Jurkat, Clone E6-1 (cell line): ENCODE data around the gene RITA1.

ENCODE experiments used
- DNase-seq: peaks from one replicate; pipeline ENCODE4 v3.0.0-alpha.2; 2011; ENCODE audit warnings: low read depth, low spot score
- H3K4me3 ChIP-seq: 2 replicates; pipeline ENCODE4 v1.5.1; 2011; ENCODE audit warnings: mild to moderate bottlenecking, low read length, control low read depth, moderate library complexity

RITA1 gene

GRCh38 chr12:113172185-113172584 lies 13.3 kb upstream of the RITA1 start:
- DNase-seq: no peak
- no peak overlapping the region for H3K4me3 ChIP-seq

- H3K4me3 ChIP-seq: no peak overlapping the region
- DNase-seq: no peak
Observed at GRCh38 chr12:113173081-113173698, 12.3 kb upstream of the RITA1 start.

- H3K4me3 ChIP-seq: no peak overlapping the region
- DNase-seq: peak; percentile 33
Observed at GRCh38 chr12:113174461-113175384, 10.8 kb upstream of the RITA1 start.

DNA sequence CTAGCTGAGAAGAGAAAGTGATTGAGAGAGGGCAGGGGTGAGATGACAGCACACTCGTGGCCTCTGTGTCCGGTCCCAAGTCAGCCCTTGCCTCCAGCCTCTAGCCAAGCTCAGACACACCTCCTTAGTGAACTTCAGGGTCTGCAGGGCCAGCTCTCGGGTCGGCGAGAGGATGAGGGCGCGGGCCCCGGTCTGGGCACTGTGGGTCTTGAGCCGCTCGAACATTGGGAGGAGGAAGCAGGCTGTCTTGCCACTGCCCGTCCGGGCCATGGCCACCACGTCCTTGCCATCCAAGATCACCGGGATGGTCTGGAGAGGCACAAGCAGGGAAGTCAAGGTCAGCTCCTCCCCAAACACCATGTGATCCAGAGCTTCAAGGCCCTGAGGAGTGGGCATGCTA lies 6.5 kb upstream of the RITA1 start:
- H3K4me3 ChIP-seq: no peak overlapping the region
- no peak for DNase-seq

GRCh38 chr12:113180333-113180732 lies 5.2 kb upstream of the RITA1 start:
- H3K4me3 ChIP-seq: no peak overlapping the region
- DNase-seq: no peak

GRCh38 chr12:113181975-113182374 lies 3.5 kb upstream of the RITA1 start:
- H3K4me3 ChIP-seq: no peak overlapping the region
- no peak for DNase-seq

DNA sequence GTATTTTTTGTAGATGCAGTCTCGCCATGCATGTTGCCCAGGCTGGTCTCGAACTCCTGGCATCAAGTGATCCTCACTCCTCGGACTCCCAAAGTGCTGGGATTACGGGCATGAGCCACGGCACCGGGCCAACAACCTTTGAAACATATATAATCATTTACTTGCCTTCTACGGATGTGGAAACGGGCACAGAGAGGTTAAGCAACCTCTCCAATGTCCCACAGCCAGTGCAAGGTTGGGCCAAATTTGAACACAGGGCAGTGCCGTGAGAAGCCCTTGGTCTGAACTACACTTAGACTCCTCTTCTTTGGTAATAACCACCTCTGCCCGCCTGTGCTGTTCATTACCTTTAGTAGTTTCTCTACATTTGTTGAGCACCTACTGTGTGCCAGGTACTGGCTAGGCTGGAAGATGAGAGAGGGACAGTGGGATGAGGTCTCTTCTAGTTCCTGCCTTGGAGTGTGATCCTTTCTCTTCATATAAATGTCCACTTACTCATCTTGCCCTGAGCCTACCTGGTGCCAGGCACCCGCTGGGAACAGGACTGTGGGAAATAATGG lies 2.4 kb upstream of the RITA1 start:
- DNase-seq: no peak
- no peak overlapping the region for H3K4me3 ChIP-seq

GRCh38 chr12:113184098-113184899 lies 1.2 kb upstream of the RITA1 start:
- peak overlapping the region; percentile 88 for H3K4me3 ChIP-seq
- no peak for DNase-seq

DNA sequence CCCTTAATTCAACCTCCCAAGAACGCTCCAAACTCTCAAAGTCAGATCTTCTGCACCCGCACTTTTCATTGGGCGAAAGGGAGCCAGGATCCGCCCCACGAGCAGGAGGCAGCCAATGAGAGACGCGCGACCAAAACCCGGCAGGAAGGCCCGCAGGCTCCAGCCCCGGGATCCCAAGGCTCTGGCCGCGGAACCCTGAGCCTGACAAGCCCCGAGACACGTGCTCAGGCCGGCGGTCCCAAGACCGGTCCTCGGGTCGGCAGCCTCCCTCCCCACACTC lies 681 bp upstream of the RITA1 start:
- H3K4me3 ChIP-seq: peak overlapping the region; percentile 88
- DNase-seq: peak; percentile 83

GRCh38 chr12:113186033-113186365 lies 478 bp downstream of the RITA1 start:
- no peak for DNase-seq

GRCh38 chr12:113186666-113187325 lies 1.3 kb downstream of the RITA1 start:
- peak overlapping the region; percentile 88 for H3K4me3 ChIP-seq

More at GRCh38 chr12:113186033-113186365, 478 bp downstream of the RITA1 start:
- peak overlapping the region; percentile 88 for H3K4me3 ChIP-seq

GRCh38 chr12:113189361-113189760 lies 3.8 kb downstream of the RITA1 start:
- no peak for DNase-seq

More at GRCh38 chr12:113186666-113187325, 1.3 kb downstream of the RITA1 start:
- DNase-seq: no peak

DNA sequence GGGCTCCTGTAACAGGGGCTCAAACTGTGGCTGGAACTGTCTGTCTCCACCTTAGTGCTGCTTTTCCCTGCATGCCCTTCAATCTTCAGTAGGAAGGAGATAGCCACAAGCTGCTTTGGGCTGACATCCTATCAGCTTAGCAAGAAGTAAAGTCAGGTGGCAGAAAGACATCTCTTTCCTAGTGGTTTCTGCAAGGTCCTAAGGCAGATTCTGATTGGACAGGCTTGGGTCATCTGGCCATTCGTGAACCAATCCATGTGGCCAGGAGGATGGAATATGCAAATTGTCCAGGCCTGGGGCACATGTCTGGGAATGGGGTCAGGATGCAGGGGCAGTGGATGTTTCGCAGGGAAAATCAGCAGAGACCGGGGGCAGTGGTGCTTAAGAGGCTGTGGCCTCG lies 5.2 kb downstream of the RITA1 start:
- DNase-seq: no peak
- H3K4me3 ChIP-seq: no peak overlapping the region

More at GRCh38 chr12:113189361-113189760, 3.8 kb downstream of the RITA1 start:
- no peak overlapping the region for H3K4me3 ChIP-seq

DNA sequence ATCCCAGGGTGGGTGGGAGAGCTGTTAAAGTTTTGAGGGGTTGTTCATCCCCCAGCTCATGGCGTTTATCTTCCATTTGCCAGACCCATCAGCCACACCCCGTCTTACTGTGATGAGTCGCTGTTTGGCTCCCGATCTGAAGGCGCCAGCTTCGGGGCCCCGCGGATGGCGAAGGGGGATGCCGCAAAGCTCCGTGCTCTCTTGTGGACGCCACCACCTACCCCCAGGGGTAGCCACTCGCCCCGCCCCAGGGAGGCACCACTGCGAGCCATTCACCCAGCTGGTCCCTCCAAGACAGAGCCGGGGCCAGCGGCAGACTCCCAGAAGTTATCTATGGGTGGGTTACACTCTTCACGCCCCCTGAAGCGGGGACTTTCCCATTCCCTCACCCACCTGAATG lies 5.7 kb downstream of the RITA1 start:
- no peak overlapping the region for H3K4me3 ChIP-seq
- DNase-seq: no peak

GRCh38 chr12:113194971-113195391 lies 9.5 kb downstream of the RITA1 start:
- DNase-seq: no peak
- no peak overlapping the region for H3K4me3 ChIP-seq

- no peak overlapping the region for H3K4me3 ChIP-seq
- DNase-seq: no peak
Observed at GRCh38 chr12:113195598-113195997, 10.1 kb downstream of the RITA1 start.

- DNase-seq: no peak
Observed at GRCh38 chr12:113196582-113196981, 11.1 kb downstream of the RITA1 start.

DNA sequence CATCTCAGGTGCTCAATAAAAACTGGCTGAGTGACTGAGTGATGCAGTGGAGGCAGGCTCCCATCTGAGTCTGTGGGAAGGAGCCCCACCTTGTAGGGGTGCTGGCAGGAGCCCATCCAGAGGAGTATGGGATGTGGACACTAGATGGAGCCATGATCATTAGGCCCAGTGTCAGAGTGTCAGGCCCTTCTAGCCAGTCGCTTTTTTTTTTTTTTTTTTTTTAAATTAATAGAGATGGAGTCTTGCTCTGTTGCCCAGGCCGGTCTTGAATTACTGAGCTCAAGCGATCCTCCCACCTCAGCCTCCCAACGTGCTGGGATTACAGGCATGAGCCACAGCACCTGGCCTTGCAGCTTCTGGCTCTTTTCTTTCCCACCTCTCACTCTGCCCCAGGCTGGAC lies 11.5 kb downstream of the RITA1 start:
- peak; percentile 71 for DNase-seq

More at GRCh38 chr12:113196582-113196981, 11.1 kb downstream of the RITA1 start:
- no peak overlapping the region for H3K4me3 ChIP-seq

GRCh38 chr12:113197518-113198077 lies 12.1 kb downstream of the RITA1 start:
- no peak for DNase-seq
- no peak overlapping the region for H3K4me3 ChIP-seq

More for the DNA sequence above, 11.5 kb downstream of the RITA1 start:
- no peak overlapping the region for H3K4me3 ChIP-seq
